GM18868 (cell line): ENCODE measurements around the gene EIF3L.

Experiments
- ATAC-seq: cut with Tn5 transposase; IDR thresholded peaks from one replicate; pipeline ENCODE4 v1.9.1; 2021; ENCODE audit warnings: mild to moderate bottlenecking, moderate library complexity; ENCODE audit not compliant: unreplicated experiment

EIF3L gene

DNA sequence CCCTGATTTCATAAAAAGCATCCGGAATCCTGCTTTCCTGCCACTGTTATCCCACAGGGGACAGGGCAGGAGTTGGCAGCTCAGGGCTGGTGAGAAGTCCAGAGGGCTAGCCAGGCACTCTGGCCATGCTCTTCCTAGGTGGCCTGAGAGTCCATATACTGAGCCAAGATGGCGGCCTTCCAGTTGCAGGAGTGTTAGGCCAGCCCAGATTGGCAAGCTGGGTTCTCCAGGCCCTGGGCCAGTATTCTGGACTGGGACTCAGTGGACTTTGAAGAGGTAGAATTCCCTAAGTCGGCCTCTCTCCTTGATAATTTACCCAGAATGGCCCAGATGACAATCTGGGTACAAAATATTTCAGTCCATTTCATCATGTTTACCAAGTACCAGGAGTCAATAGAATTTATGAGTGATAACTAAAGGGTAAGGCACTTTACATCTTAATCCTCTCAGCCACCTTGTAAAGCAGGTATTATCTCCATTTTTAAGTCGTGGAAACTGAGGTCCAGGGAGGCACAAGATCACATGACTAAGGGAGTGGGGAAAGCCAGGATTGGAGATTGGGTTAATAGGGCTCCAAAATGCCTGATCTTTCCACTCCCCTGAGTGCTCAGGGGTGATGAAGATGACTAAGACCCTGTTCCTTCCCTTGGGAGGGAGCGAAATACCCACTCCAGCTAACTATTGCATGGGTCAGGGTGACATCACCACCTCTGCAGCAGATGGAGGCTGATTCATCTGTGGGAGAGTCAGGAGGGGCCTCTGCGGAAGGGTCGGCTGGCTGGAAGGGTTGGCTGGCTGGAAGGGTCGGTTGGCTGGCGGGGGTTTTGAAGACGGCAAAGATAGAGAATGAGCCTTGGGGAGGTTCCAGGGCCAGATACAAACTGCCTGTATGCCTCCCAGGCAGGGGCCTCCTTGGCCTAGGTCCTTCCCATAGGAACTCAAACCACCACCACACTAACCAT is 55.6 kb downstream of the EIF3L start:
- ATAC-seq: no peak

GRCh38 chr22:37905534-37906363 is 56.5 kb downstream of the EIF3L start, which contains the start of gene MICALL1:
Gene MICALL1 (plus strand): TSS chr22:37906297. CDS start chr22:37906423, 126 bp downstream.
- ATAC-seq: peak; percentile 81

- ATAC-seq: peak; percentile 21
These were observed 57.3 kb downstream of the EIF3L start for GRCh38 chr22:37906364-37907008.

GRCh38 chr22:37907036-37907954 is 58.1 kb downstream of the EIF3L start:
- ATAC-seq: no peak

GRCh38 chr22:37909766-37910165 is 60.5 kb downstream of the EIF3L start:
- no peak for ATAC-seq

- ATAC-seq: no peak
These were observed 61.9 kb downstream of the EIF3L start for GRCh38 chr22:37910890-37911672.

- no peak for ATAC-seq
These were observed 62.5 kb downstream of the EIF3L start for GRCh38 chr22:37911697-37912096.

DNA sequence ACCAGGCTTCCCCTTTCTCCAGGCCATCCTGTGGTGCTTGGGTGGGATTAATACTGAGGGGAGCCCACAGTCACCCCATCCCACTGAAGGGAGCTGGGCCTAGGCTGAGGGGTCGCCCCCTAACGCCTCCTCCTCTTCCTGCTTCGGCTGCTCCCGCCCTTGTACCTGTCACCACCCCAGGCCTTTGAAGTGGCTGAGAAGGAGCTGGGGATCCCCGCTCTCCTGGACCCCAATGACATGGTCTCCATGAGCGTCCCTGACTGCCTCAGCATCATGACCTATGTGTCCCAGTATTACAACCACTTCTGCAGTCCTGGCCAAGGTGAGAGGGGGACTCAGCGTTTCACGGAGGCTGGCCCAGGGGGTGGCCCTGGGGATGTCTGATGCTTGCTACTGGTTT is 63.0 kb downstream of the EIF3L start:
- ATAC-seq: no peak

- ATAC-seq: no peak
These were observed 64.1 kb downstream of the EIF3L start for GRCh38 chr22:37913233-37913721.

GRCh38 chr22:37916311-37916710 is 67.1 kb downstream of the EIF3L start:
- no peak for ATAC-seq

DNA sequence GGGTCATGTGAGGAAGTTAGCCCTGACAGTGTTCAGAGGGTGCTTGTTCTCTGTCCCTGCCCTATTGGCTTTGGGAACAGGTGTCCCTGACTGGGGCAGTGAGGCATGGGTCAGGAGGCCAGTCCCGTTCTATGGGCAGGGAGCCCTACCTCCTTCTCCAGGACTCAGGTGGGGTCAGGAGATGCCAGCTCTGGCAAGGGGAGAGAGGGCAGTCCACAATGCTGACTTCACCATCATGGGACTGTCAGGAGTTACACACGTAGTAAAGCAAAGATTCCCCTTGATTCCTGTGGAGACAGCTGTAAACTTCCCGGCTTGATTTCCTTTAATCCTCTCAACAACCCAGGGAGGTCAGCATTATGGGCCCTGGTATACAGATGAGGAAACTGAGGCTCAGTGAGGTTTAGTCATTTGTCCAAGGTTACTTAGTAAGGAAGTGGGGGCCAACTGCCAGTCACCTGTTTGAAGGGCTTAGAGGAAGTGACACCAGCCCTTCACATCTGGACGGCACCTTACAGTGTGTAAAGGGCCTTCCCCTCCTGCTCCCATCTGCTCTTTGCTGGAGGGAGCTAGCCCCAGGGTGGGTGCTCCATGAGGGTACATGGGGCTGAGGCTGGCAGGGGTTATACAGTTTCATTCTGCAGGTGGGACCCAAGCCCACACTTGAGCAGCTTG is 68.8 kb downstream of the EIF3L start:
- ATAC-seq: no peak

GRCh38 chr22:37918580-37919270 is 69.5 kb downstream of the EIF3L start:
- no peak for ATAC-seq

DNA sequence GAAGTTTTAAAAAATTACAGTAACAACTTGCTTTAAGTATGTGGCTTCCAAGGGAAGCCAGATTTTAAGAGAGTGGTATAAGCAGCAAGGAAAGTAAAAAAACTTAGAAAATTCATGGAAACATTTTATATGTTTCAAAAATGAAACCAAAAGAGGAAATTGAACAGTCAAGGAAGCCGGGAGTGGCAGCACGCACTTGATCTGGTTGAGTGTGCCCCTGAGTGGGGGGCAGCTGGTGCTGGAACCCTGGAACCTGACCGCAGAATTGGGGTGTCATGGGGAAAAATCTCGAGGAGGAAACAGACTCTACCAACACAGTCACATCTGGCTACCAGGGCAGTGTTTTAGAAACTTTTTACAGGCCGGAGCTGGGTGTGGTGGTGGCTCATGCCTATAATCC is 70.9 kb downstream of the EIF3L start:
- no peak for ATAC-seq

- ATAC-seq: no peak
These were observed 73.0 kb downstream of the EIF3L start for GRCh38 chr22:37922191-37922590.

GRCh38 chr22:37923927-37924326 is 74.7 kb downstream of the EIF3L start:
- no peak for ATAC-seq

- no peak for ATAC-seq
These were observed 75.3 kb downstream of the EIF3L start for GRCh38 chr22:37924386-37925065.

DNA sequence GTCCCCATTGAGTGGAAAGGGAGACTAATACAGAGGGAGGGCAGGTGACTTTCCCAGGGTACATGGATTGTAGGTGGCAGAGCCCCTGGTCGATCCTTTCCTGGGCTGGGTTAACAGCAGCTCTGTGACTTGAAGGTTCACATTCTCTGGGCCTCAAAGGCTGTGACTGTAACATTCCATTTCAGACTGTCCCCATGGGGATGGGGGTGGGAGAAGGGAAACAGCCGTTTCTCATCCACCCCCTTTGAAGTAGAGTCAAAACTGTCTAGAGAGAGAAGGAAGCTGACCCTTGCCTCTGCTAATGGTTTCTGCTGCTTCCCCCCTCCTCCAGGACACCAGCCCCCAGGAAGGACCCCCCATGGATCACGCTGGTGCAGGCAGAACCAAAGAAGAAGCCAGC is 76.1 kb downstream of the EIF3L start:
- no peak for ATAC-seq
